WTC11 (cell line): ENCODE data around the gene DNAAF3. TPM values are rescaled to one million over a fixed set of nuclear protein-coding genes. Genes with fewer than 3 reads are reported as not detected.

Source experiments
- ATAC-seq: fragments of 200-7000 bp; cut with Tn5 transposase; 2 replicates; pipeline ENCODE4 v1.10.0; 2021; ENCODE audit warnings: mild to moderate bottlenecking, moderate library complexity
- CTCF ChIA-PET: fragments of 300-600 bp; sonication (Branson Sonifier 250); formaldehyde crosslinking; loops from one replicate; lab custom pipeline; 2021; ENCODE audit warnings: antibody characterized with exemption; lab: Charles Lee
- POLR2A ChIA-PET: fragments of 350-600 bp; sonication (Branson Sonifier 250); formaldehyde crosslinking; loops from one replicate; lab custom pipeline; 2021; ENCODE audit warnings: antibody characterized with exemption; lab: Charles Lee
- DNase-seq: peaks from one replicate; pipeline ENCODE4 v3.0.0; 2021; ENCODE audit warnings: low spot score
- H3K27ac Mint-ChIP-seq: 2 replicates; pipeline ENCODE4 v1.8.0; 2021; ENCODE audit warnings: mixed read lengths
- H3K27me3 Mint-ChIP-seq: 2 replicates; pipeline ENCODE4 v1.8.0; 2021; ENCODE audit warnings: low read depth, mild to moderate bottlenecking, moderate library complexity, mixed read lengths
- H3K36me3 Mint-ChIP-seq: 2 replicates; pipeline ENCODE4 v1.8.0; 2021; ENCODE audit warnings: mixed read lengths
- H3K4me1 Mint-ChIP-seq: 2 replicates; pipeline ENCODE4 v1.8.0; 2022; ENCODE audit warnings: mixed read lengths
- H3K4me3 Mint-ChIP-seq: 2 replicates; pipeline ENCODE4 v1.8.0; 2021; ENCODE audit warnings: mild to moderate bottlenecking, moderate library complexity, mixed read lengths
- H3K9me3 Mint-ChIP-seq: 2 replicates; pipeline ENCODE4 v1.8.0; 2021; ENCODE audit warnings: mixed read lengths
- ELF4 ChIP-seq: sonication (generic); formaldehyde crosslinking; IDR thresholded peaks from 2 replicates; pipeline ENCODE4 v1.8.1; 2022; ENCODE audit warnings: low read depth, mild to moderate bottlenecking, moderate library complexity, missing genetic modification reagents
- ESRRA ChIP-seq: sonication (generic); formaldehyde crosslinking; IDR thresholded peaks from 2 replicates; pipeline ENCODE4 v1.8.1; 2022; ENCODE audit warnings: mild to moderate bottlenecking, missing genetic modification reagents, borderline replicate concordance
- FOXK1 ChIP-seq: sonication (generic); formaldehyde crosslinking; IDR thresholded peaks from 2 replicates; pipeline ENCODE4 v1.8.0; 2022; ENCODE audit warnings: mild to moderate bottlenecking, moderate library complexity, missing genetic modification reagents
- FOXP1 ChIP-seq: sonication (generic); formaldehyde crosslinking; IDR thresholded peaks from 2 replicates; pipeline ENCODE4 v1.8.0; 2022; ENCODE audit warnings: missing genetic modification reagents, mild to moderate bottlenecking, moderate library complexity, borderline replicate concordance
- KAT7 ChIP-seq: sonication (generic); formaldehyde crosslinking; IDR thresholded peaks from 2 replicates; pipeline ENCODE4 v1.8.1; 2023; ENCODE audit warnings: missing genetic modification reagents, mild to moderate bottlenecking, borderline replicate concordance
- MYBL2 ChIP-seq: sonication (generic); formaldehyde crosslinking; IDR thresholded peaks from 2 replicates; pipeline ENCODE4 v1.8.1; 2023; ENCODE audit warnings: mild to moderate bottlenecking, moderate library complexity, missing genetic modification reagents
- NR3C1 ChIP-seq: sonication (generic); formaldehyde crosslinking; conservative IDR thresholded peaks from 2 replicates; pipeline ENCODE4 v1.8.1; 2023; ENCODE audit warnings: low read depth, mild to moderate bottlenecking, missing genetic modification reagents
- PRDM15 ChIP-seq: sonication (generic); formaldehyde crosslinking; IDR thresholded peaks from 2 replicates; pipeline ENCODE4 v1.8.0; 2022; ENCODE audit warnings: missing genetic modification reagents
- SP1 ChIP-seq: sonication (generic); formaldehyde crosslinking; conservative IDR thresholded peaks from 2 replicates; pipeline ENCODE4 v1.8.1; 2022; ENCODE audit warnings: missing genetic modification reagents
- TEAD4 ChIP-seq: sonication (generic); formaldehyde crosslinking; IDR thresholded peaks from 2 replicates; pipeline ENCODE4 v1.8.0; 2022; ENCODE audit warnings: mild to moderate bottlenecking, missing genetic modification reagents
- ZNF317 ChIP-seq: sonication (generic); formaldehyde crosslinking; IDR thresholded peaks from 2 replicates; pipeline ENCODE4 v1.8.1; 2023; ENCODE audit warnings: low read depth, mild to moderate bottlenecking, moderate library complexity, missing genetic modification reagents, borderline replicate concordance
- ZNF416 ChIP-seq: fragments of 250-450 bp; sonication (Bioruptor Pico); IDR thresholded peaks from 2 replicates; pipeline ENCODE4 v1.9.0; 2021; ENCODE audit warnings: mild to moderate bottlenecking, inconsistent platforms
- ZNF425 ChIP-seq: fragments of 250-450 bp; sonication (Bioruptor Pico); conservative IDR thresholded peaks from 2 replicates; pipeline ENCODE4 v1.9.0; 2021; ENCODE audit warnings: mild to moderate bottlenecking
- total RNA-seq: library from RNA; stranded (reverse); gene quantifications from 3 replicates; pipeline ENCODE4 v1.2.3, GENCODE V29; 2021
- TF ChIP-seq, protein P1 (sequence below): fragments of 250-450 bp; sonication (Bioruptor Pico); IDR thresholded peaks from 2 replicates; pipeline ENCODE4 v1.9.0; 2021; ENCODE audit warnings: moderate library complexity, mild to moderate bottlenecking, inconsistent platforms, borderline replicate concordance
- TF ChIP-seq, protein P2 (sequence below): fragments of 250-450 bp; sonication (Bioruptor Pico); IDR thresholded peaks from 2 replicates; pipeline ENCODE4 v1.9.0; 2021; ENCODE audit warnings: mild to moderate bottlenecking
- TF ChIP-seq, protein P3 (sequence below): sonication (generic); formaldehyde crosslinking; conservative IDR thresholded peaks from 2 replicates; pipeline ENCODE4 v1.8.1; 2023; ENCODE audit warnings: mild to moderate bottlenecking, low read depth, missing genetic modification reagents, moderate library complexity
- TF ChIP-seq, protein P4 (sequence below): sonication (generic); formaldehyde crosslinking; IDR thresholded peaks from 2 replicates; pipeline ENCODE4 v1.8.1; 2023; ENCODE audit warnings: mild to moderate bottlenecking, missing genetic modification reagents
- TF ChIP-seq, protein P5 (sequence below): sonication (generic); formaldehyde crosslinking; conservative IDR thresholded peaks from 2 replicates; pipeline ENCODE4 v1.8.1; 2022; ENCODE audit warnings: mild to moderate bottlenecking, missing genetic modification reagents

The DNAAF3 gene
- total RNA-seq, 1 experiment from 2014 or later: 4.0 TPM

GRCh38 chr19:55196803-55197202 is 30.4 kb upstream of the DNAAF3 start (continued):
- no peak for TF ChIP-seq PRDM15 (CRISPR knock-in tag)
- TF ChIP-seq, protein P1, sequence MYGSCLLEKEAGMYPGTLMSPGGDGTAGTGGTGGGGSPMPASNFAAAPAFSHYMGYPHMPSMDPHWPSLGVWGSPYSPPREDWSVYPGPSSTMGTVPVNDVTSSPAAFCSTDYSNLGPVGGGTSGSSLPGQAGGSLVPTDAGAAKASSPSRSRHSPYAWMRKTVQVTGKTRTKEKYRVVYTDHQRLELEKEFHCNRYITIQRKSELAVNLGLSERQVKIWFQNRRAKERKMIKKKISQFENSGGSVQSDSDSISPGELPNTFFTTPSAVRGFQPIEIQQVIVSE (CRISPR knock-in tag): no peak
- TF ChIP-seq FOXP1 (CRISPR knock-in tag): no peak
- TF ChIP-seq, protein P2, sequence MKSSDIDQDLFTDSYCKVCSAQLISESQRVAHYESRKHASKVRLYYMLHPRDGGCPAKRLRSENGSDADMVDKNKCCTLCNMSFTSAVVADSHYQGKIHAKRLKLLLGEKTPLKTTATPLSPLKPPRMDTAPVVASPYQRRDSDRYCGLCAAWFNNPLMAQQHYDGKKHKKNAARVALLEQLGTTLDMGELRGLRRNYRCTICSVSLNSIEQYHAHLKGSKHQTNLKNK (CRISPR knock-in tag): no peak
- TF ChIP-seq KAT7 (CRISPR knock-in tag): no peak
- TF ChIP-seq ZNF425 (CRISPR knock-in tag): no peak

DNA sequence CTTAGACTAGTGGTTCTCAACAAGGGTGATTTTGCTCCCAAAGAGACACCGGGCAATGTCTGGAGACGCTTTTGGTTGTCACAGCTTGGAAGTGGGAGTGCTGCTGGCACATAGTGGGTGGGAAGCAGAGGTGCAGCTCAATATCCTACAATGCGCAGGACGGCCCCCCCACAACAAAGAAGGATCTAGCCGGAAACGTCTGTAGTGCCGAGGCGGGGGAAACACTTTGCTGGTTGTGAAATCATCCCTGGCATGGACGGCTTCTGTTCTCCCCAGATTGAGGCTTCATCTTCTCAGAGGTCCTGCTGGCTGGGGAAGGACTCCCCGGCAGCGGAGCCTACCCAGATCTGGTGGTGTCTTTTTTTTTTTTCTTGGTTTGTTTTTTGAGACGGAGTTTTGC is 27.1 kb upstream of the DNAAF3 start:
- CTCF ChIA-PET: interaction anchor here (0.7 to 1.1 kb wide), 4 partner anchors 13 to 47 kb away, joined by 3 to 4 read pairs (median 3); partner anchors contain the start of genes DNAAF3 and SYT5

More for the DNA sequence above, 27.1 kb upstream of the DNAAF3 start:
- TF ChIP-seq ZNF317 (CRISPR knock-in tag) (no peak), TEAD4 (no peak), NR3C1 (CRISPR knock-in tag) (no peak), ESRRA (CRISPR knock-in tag) (no peak), MYBL2 (no peak), FOXK1 (CRISPR knock-in tag) (no peak), ZNF416 (CRISPR knock-in tag) (no peak), ELF4 (no peak), SP1 (CRISPR knock-in tag) (no peak)
- TF ChIP-seq, protein P1 (CRISPR knock-in tag): no peak
- TF ChIP-seq, protein P3, sequence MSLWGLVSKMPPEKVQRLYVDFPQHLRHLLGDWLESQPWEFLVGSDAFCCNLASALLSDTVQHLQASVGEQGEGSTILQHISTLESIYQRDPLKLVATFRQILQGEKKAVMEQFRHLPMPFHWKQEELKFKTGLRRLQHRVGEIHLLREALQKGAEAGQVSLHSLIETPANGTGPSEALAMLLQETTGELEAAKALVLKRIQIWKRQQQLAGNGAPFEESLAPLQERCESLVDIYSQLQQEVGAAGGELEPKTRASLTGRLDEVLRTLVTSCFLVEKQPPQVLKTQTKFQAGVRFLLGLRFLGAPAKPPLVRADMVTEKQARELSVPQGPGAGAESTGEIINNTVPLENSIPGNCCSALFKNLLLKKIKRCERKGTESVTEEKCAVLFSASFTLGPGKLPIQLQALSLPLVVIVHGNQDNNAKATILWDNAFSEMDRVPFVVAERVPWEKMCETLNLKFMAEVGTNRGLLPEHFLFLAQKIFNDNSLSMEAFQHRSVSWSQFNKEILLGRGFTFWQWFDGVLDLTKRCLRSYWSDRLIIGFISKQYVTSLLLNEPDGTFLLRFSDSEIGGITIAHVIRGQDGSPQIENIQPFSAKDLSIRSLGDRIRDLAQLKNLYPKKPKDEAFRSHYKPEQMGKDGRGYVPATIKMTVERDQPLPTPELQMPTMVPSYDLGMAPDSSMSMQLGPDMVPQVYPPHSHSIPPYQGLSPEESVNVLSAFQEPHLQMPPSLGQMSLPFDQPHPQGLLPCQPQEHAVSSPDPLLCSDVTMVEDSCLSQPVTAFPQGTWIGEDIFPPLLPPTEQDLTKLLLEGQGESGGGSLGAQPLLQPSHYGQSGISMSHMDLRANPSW (CRISPR knock-in tag): no peak
- TF ChIP-seq, protein P4, sequence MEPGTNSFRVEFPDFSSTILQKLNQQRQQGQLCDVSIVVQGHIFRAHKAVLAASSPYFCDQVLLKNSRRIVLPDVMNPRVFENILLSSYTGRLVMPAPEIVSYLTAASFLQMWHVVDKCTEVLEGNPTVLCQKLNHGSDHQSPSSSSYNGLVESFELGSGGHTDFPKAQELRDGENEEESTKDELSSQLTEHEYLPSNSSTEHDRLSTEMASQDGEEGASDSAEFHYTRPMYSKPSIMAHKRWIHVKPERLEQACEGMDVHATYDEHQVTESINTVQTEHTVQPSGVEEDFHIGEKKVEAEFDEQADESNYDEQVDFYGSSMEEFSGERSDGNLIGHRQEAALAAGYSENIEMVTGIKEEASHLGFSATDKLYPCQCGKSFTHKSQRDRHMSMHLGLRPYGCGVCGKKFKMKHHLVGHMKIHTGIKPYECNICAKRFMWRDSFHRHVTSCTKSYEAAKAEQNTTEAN (CRISPR knock-in tag): no peak
- TF ChIP-seq, protein P5, sequence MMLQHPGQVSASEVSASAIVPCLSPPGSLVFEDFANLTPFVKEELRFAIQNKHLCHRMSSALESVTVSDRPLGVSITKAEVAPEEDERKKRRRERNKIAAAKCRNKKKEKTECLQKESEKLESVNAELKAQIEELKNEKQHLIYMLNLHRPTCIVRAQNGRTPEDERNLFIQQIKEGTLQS (CRISPR knock-in tag): no peak
- peaks cover 31% of the 10 kb centered on the region for H3K27me3 Mint-ChIP-seq
- ATAC-seq (no peak), DNase-seq (no peak)
- H3K4me1 Mint-ChIP-seq: peaks cover 4% of the 10 kb centered on the region; the same call in 1 of the 2 replicates
- no peaks in the 10 kb centered on the region for H3K9me3 Mint-ChIP-seq
- H3K4me3 Mint-ChIP-seq: no peak overlapping the region
- POLR2A ChIA-PET: interaction anchor here (0.6 kb wide), 1 partner anchor 411 kb away, joined by 3 read pairs; no protein-coding TSS in a partner anchor
- H3K36me3 Mint-ChIP-seq: no peaks in the 10 kb centered on the region
- H3K27ac Mint-ChIP-seq: no peak overlapping the region
